ENCODE measurements around the gene INTS14. TPM values are rescaled to one million over a fixed set of nuclear protein-coding genes. Genes with fewer than 3 reads are reported as not detected.

INTS14 gene
- polyA plus RNA-seq, 6 donors from 2014 or later = 15.1 to 27.4 (median 22.6) TPM

- H3K9me3 Mint-ChIP-seq = no peaks in the 10 kb centered on the region
- H3K4me1 Mint-ChIP-seq = peaks cover 15 to 29% (median 17%) of the 10 kb centered on the region in 3 donors
- peak overlapping the region; percentile 18 to 86 (median 78) for H3K27ac Mint-ChIP-seq
- H3K36me3 Mint-ChIP-seq = no peaks in the 10 kb centered on the region
- H3K4me3 Mint-ChIP-seq = peak overlapping the region; percentile 81 to 93 (median 86)
- no peak for DNase-seq
- no peaks in the 10 kb centered on the region for H3K27me3 Mint-ChIP-seq
- ATAC-seq (ENCODE audit: low read depth in 2 of 2) = peak in 1 of 2 donors; percentile 8
Observed at GRCh38 chr15:65529762-65530317, 81.1 kb downstream of the INTS14 start.

Other genes starting within 250 kb of the INTS14 start
- not detected for gene IGDCC3, start 233.1 kb downstream of the INTS14 start, polyA plus RNA-seq (ENCODE audit: low read depth in 6 of 6)
- not detected for gene IGDCC4, start 188.2 kb downstream of the INTS14 start, polyA plus RNA-seq (ENCODE audit: low read depth in 6 of 6)
- 10 to 100 TPM; 40.6 to 98.5 (median 48.3) TPM for gene DPP8, start 93.4 kb downstream of the INTS14 start, polyA plus RNA-seq (ENCODE audit: low read depth in 6 of 6)
- gene HACD3, start 80.7 kb downstream of the INTS14 start, polyA plus RNA-seq (ENCODE audit: low read depth in 6 of 6) = 10 to 100 TPM; 15.0 to 25.8 (median 23.7) TPM
- gene SLC24A1, start 10.8 kb upstream of the INTS14 start, polyA plus RNA-seq (ENCODE audit: low read depth in 6 of 6) = 1 to 10 TPM in 5 of 6 donors, not detected in 1; 2.3 to 3.7 (median 2.7) TPM
- gene DENND4A, start 181.2 kb upstream of the INTS14 start, polyA plus RNA-seq (ENCODE audit: low read depth in 6 of 6) = 10 to 100 TPM; 18.3 to 38.9 (median 26.8) TPM

Measured in naive B cell (primary cell).